Type B pancreatic cell (in vitro differentiated cells): ENCODE data around the gene ALKBH5. TPM values are rescaled to one million over a fixed set of nuclear protein-coding genes. Genes with fewer than 3 reads are reported as not detected.

Experiments used
- DNase-seq: peaks from one replicate; pipeline ENCODE4 v3.0.0; 2021; ENCODE audit warnings: mixed read lengths; ENCODE audit not compliant: unreplicated experiment; ENCODE audit errors: extremely low spot score
- H3K27ac Mint-ChIP-seq: 2 replicates; pipeline ENCODE4 v1.8.0; 2021; ENCODE audit warnings: mild to moderate bottlenecking, mixed read lengths
- H3K27me3 Mint-ChIP-seq: 2 replicates; pipeline ENCODE4 v1.8.0; 2021; ENCODE audit warnings: mixed read lengths
- H3K36me3 Mint-ChIP-seq: 2 replicates; pipeline ENCODE4 v1.8.0; 2021; ENCODE audit warnings: mixed read lengths
- H3K4me1 Mint-ChIP-seq: one replicate; pipeline ENCODE4 v1.8.0; 2021; ENCODE audit warnings: mixed read lengths; ENCODE audit not compliant: unreplicated experiment
- H3K4me3 Mint-ChIP-seq: 2 replicates; pipeline ENCODE4 v1.8.0; 2021; ENCODE audit warnings: mild to moderate bottlenecking, mixed read lengths
- H3K9me3 Mint-ChIP-seq: 2 replicates; pipeline ENCODE4 v1.8.0; 2021; ENCODE audit warnings: mixed read lengths
- CTCF ChIP-seq: fragments of 200-600 bp; sonication (generic); conservative IDR thresholded peaks from 2 replicates; pipeline ENCODE4 v1.5.0; 2021; ENCODE audit warnings: antibody characterized with exemption, mild to moderate bottlenecking
- total RNA-seq: library from RNA; stranded (reverse); gene quantifications from 2 replicates; pipeline ENCODE4 v1.2.1, GENCODE V29; 2021; ENCODE audit warnings: low replicate concordance

Gene ALKBH5
- total RNA-seq, 1 donor from 2014 or later, result 88.8 TPM

GRCh38 chr17:18158022-18158600 is 25.5 kb upstream of the ALKBH5 start:
- Mint-ChIP-seq H3K9me3 (no peaks in the 10 kb centered on the region), H3K4me1 (peaks cover 24% of the 10 kb centered on the region), H3K4me3 (peak overlapping the region; percentile 85), H3K27me3 (no peaks in the 10 kb centered on the region), H3K27ac (peak overlapping the region; percentile 91), H3K36me3 (no peaks in the 10 kb centered on the region)
- no peak for TF ChIP-seq CTCF
- peak; percentile 88 for DNase-seq

- no peaks in the 10 kb centered on the region for H3K9me3 Mint-ChIP-seq
- H3K4me1 Mint-ChIP-seq, result peaks cover 24% of the 10 kb centered on the region
- no peak for TF ChIP-seq CTCF
- no peaks in the 10 kb centered on the region for H3K27me3 Mint-ChIP-seq
- no peaks in the 10 kb centered on the region for H3K36me3 Mint-ChIP-seq
- H3K4me3 Mint-ChIP-seq, result peak overlapping the region; percentile 79
- peak overlapping the region; percentile 67 for H3K27ac Mint-ChIP-seq
- no peak for DNase-seq
Measured at GRCh38 chr17:18159551-18160120, 24.0 kb upstream of the ALKBH5 start.

DNA sequence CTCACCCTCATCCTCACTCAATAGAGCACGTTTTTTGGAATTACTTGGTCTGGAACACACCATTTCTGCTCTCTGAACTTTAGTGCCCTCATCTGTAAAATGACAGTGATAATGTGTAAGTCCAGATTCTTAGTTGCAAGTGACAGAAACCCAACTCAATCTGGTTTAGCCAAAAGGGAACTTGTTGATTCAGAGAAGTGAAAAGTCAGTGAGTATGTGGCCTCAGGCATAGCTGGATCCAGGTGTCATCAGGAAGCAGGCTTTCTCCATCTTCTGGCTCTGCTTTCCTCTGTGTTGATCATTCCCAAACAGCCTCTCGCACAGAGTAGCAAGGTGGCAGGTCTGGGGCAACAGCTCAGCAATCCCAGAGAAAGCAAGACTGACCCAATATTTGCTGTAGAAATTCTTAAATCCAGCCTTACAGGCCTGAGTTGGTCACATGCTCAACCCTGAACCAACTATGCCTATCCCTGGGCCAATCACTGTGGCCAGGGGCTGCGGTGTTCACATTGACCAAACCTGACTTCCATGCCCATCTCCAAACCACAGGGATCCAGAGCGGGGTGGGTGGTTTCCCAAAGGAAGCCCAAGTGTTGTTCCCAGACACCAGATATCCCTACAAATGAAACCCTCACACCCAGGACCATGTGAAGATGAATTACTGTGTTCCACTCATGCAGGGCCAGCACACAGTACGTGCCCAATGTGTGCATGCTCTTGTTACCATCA is 23.3 kb upstream of the ALKBH5 start:
- DNase-seq, result no peak
- Mint-ChIP-seq H3K27ac (peak overlapping the region; percentile 67), H3K4me3 (peak overlapping the region; percentile 79), H3K9me3 (no peaks in the 10 kb centered on the region), H3K4me1 (peaks cover 24% of the 10 kb centered on the region), H3K27me3 (no peaks in the 10 kb centered on the region), H3K36me3 (no peaks in the 10 kb centered on the region)
- TF ChIP-seq CTCF, result no peak

DNA sequence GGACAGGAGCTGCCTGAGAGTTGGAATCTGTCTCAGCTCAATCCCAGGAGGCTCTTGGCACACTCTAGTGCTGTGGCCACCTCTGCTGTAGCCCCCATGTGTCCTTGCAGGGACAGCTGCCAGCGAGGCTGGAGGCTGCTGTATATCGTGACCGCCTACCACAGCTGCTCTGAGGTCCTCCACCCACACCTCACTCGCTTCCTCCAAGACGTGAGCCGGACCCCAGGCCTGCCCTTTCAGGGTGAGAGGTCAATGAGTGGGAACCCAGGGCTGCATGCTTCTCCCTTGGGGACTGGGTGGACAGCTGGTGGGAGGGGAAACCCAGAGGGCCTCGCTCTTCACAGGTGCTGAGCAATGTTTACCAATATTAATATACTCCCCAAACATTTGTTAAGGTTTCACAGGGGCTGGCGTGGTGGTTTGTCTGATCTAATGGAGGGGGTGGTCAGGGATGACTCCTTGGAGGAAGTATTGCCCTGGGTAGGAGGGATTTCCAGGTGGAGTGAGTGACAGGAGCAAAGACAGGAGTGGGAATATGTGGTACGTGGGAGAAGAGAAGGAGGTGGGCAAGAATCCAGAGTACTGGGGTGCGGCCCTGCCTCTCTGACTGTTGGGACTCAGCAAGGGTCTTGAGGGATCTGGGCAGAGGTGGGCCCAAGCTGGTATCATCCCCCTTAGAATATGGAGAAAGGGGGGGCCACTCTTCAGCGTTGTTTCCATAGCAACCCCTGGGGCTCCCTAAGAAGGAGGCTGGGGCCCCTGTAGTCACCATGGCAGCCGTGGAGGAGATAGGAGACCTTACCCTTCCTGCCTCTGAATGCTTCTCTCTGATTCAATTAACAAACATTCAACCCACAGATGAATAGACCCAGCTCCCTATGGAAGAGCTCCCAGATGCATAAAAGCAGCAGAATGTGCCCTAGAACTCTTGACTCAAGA is 22.2 kb upstream of the ALKBH5 start:
- Mint-ChIP-seq H3K36me3 (no peaks in the 10 kb centered on the region), H3K27ac (peak overlapping the region; percentile 11), H3K27me3 (no peaks in the 10 kb centered on the region), H3K9me3 (no peaks in the 10 kb centered on the region), H3K4me3 (no peak overlapping the region), H3K4me1 (peaks cover 24% of the 10 kb centered on the region)
- DNase-seq, result no peak
- no peak for TF ChIP-seq CTCF

DNA sequence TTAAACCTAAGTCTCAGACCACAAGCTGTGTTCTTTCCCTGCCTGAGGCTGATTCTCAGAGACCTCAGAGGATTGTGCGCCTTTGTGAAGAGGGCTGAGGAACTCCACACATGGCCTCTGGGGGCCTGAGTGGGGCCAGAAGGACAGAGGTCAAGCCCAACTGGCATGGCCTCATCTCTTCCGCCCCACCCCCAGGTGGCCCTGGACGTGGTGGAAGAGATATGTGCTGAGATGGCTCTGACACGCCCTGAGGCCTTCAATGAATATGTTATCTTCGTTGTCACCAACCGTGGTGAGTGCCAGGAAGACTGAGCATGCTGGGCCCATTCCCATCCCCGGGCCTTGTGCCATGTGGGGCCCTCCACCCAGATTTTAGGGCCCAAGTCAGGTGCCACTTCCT is 20.1 kb upstream of the ALKBH5 start:
- Mint-ChIP-seq H3K27me3 (no peaks in the 10 kb centered on the region), H3K4me1 (peaks cover 20% of the 10 kb centered on the region), H3K27ac (no peak overlapping the region), H3K4me3 (no peak overlapping the region), H3K36me3 (no peaks in the 10 kb centered on the region), H3K9me3 (no peaks in the 10 kb centered on the region)
- no peak for DNase-seq
- no peak for TF ChIP-seq CTCF
